ENCODE data around the gene SLC43A3. TPM values are rescaled to one million over a fixed set of nuclear protein-coding genes. Genes with fewer than 3 reads are reported as not detected.

Gene SLC43A3
- total RNA-seq: 117 TPM
- long read RNA-seq, transcript SLC43A3-214 (13 exons, 2,207 nt): minor isoform, 12 of 266 reads
- long read RNA-seq, transcript SLC43A3-203 (14 exons, 2,617 nt): major isoform, 115 of 266 reads
- long read RNA-seq, transcript SLC43A3-202 (14 exons, 2,619 nt): minor isoform, 8 of 266 reads
- long read RNA-seq, partial matches to known transcripts: 38 of 266 reads
- long read RNA-seq, other reads (novel, unspliced or antisense): 91 of 266 reads

GRCh38 chr11:57426929-57427726 is at the start of gene SLC43A3:
Gene SLC43A3 (minus strand): TSS chr11:57427121. CDS start chr11:57426172, 949 bp downstream.
- H3K4me1 ChIP-seq: peaks cover 43% of the 10 kb centered on the region
- peaks cover 17% of the 10 kb centered on the region for H3K36me3 ChIP-seq
- ATAC-seq: peak; percentile 85
- TF ChIP-seq CTCF (IDR thresholded peaks at IDR 0.05): no peak
- intact Hi-C loops (cut with DNase I): no loop called here
- peak; percentile 89 for DNase-seq
- peak within 1 kb of the TSS; percentile 56 for H3K4me3 ChIP-seq
- peak within 1 kb of the TSS; percentile 94 for H3K27ac ChIP-seq
- H3K9me3 ChIP-seq: no peaks in the 10 kb centered on the region
- no peaks in the 10 kb centered on the region for H3K27me3 ChIP-seq

- no peak for TF ChIP-seq CTCF (IDR thresholded peaks at IDR 0.05)
- Histone ChIP-seq H3K36me3 (no peaks in the 10 kb centered on the region), H3K4me3 (peak overlapping the region; percentile 53), H3K9me3 (no peaks in the 10 kb centered on the region), H3K4me1 (peaks cover 12% of the 10 kb centered on the region), H3K27ac (no peak overlapping the region), H3K27me3 (no peaks in the 10 kb centered on the region)
- DNase-seq (peak; percentile 83), ATAC-seq (peak; percentile 75)
- intact Hi-C loops (cut with DNase I): no loop called here
Observed at GRCh38 chr11:57476047-57476756, 49.3 kb upstream of the SLC43A3 start.

- no peak for TF ChIP-seq CTCF (IDR thresholded peaks at IDR 0.05)
- H3K27ac ChIP-seq: no peak overlapping the region
- DNase-seq: no peak
- ATAC-seq: no peak
- peak overlapping the region; percentile 53 for H3K4me3 ChIP-seq
- H3K9me3 ChIP-seq: no peaks in the 10 kb centered on the region
- H3K27me3 ChIP-seq: no peaks in the 10 kb centered on the region
- intact Hi-C loops (cut with DNase I): no loop called here
- peaks cover 12% of the 10 kb centered on the region for H3K4me1 ChIP-seq
- no peaks in the 10 kb centered on the region for H3K36me3 ChIP-seq
Observed at GRCh38 chr11:57475671-57476046, 48.7 kb upstream of the SLC43A3 start.

GRCh38 chr11:57475191-57475590 is 48.3 kb upstream of the SLC43A3 start:
- no peak overlapping the region for H3K27ac ChIP-seq
- no peaks in the 10 kb centered on the region for H3K36me3 ChIP-seq
- intact Hi-C loops (cut with DNase I): no loop called here
- no peak for DNase-seq
- no peak for ATAC-seq
- no peaks in the 10 kb centered on the region for H3K9me3 ChIP-seq
- no peaks in the 10 kb centered on the region for H3K27me3 ChIP-seq
- TF ChIP-seq CTCF (IDR thresholded peaks at IDR 0.05): no peak
- H3K4me1 ChIP-seq: peaks cover 12% of the 10 kb centered on the region
- H3K4me3 ChIP-seq: no peak overlapping the region

- no peaks in the 10 kb centered on the region for H3K9me3 ChIP-seq
- H3K27ac ChIP-seq: no peak overlapping the region
- DNase-seq (no peak), ATAC-seq (no peak)
- H3K4me3 ChIP-seq: no peak overlapping the region
- no peaks in the 10 kb centered on the region for H3K27me3 ChIP-seq
- no peak for TF ChIP-seq CTCF (IDR thresholded peaks at IDR 0.05)
- intact Hi-C loops (cut with DNase I): no loop called here
- peaks cover 12% of the 10 kb centered on the region for H3K4me1 ChIP-seq
- H3K36me3 ChIP-seq: no peaks in the 10 kb centered on the region
Observed at GRCh38 chr11:57474803-57475115, 47.8 kb upstream of the SLC43A3 start.
